LoVo (cell line): Measurements from ENCODE around the gene NODAL.
"Not testable (repeated sequence)": the region's sequence is repeated elsewhere in the genome, so short reads cannot be mapped to it uniquely, and the experiment has no call there.

Source experiments
- DNase-seq: peaks from one replicate; pipeline ENCODE4 v3.0.0-alpha.2; 2016; ENCODE audit warnings: low spot score

Gene NODAL

DNA sequence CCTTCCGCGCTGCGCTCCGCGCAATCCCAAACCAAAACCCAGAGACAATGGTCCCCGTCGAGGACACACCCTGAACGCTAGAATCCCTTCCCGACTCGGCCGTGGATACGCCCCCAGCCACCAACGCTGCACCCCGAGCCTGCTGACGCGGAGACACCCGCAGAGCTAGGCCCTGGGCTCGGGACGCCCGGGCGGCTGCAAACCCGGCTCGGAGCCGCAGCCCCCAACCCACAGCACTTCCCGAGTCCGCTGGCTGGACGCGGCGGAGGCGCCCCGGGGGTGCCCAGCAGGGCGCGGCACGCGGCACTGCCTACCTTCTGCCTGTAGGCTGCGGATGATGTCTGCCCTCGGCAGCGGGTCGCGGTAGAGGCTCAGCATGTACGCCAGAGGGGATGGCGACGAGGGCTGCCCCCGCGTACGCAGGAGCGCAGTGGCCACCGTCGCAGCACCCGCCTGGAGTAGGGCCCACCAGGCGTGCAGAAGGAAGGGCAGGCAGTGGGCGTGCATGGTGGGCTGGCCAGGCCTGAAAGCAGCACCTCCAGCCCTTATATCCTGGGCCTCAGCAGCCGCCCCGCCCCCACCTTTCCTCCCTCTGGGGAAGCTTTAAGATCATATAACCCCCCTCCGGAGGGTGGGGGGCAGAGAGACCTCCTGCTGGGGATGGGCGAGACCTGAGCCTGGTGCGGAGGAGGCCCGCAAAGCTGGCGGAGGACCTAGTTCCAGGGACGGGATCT lies at the start of gene NODAL:
Gene NODAL (minus strand): TSS at position 521 of the 734 bp plus-strand sequence. CDS start 14 bp downstream, at position 507.
- DNase-seq: no peak

DNA sequence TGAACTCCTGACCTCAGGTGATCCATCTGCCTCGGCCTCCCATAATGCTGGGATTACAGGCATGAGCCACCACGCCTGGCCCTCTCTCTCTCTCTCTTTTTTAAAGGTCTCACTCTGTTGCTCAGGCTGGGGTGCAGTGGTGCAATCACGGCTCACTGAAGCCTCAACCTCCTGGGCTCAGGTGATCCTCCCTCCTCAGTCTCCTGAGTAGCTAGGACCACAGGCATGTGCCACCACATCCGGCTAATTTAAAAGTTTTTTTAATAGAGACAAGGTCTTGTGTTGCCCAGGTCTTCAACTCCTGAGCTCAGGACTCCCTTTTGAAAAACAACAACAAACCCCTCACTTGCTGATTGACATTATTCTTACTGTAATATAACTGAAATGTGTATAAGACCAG lies 48.7 kb upstream of the NODAL start:
- no peak for DNase-seq

DNA sequence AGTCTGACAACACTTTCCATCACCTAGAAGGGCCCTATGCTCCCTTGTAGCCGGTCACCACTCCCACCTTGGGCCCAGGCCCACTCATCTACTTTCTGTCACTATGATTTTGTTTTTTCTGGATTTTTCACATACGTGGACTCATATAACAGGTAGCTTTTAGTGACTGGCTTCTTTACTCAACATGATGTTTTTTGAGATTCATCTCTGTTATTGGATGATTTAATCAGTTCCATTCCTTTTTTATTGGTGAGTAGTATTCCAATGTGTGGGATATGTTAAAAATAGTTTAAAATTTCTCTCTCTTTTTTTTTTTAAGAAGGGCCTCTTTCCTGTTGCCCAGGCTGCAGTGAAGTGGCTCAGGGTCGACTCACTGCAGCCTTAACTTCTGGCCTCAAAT lies 46.3 kb upstream of the NODAL start:
- no peak for DNase-seq

DNA sequence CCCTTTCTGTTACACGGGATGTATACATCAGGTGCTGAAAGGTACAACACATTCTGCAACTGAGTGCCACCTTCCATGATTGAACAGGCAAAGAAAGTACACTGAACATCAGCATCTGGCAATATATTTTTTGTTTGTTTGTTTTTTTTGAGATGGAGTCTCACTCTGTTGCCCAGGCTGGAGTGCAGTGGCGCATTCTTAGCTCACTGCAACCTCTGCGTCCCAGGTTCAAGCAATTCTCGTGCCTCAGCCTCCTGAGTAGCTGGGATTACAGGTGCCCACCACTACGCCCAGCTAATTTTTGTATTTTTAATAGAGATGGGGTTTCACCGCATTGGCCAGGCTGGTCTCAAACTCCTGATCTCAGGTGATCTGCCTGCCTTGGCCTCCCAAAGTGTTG lies 42.4 kb upstream of the NODAL start:
- not testable (repeated sequence) for DNase-seq

DNA sequence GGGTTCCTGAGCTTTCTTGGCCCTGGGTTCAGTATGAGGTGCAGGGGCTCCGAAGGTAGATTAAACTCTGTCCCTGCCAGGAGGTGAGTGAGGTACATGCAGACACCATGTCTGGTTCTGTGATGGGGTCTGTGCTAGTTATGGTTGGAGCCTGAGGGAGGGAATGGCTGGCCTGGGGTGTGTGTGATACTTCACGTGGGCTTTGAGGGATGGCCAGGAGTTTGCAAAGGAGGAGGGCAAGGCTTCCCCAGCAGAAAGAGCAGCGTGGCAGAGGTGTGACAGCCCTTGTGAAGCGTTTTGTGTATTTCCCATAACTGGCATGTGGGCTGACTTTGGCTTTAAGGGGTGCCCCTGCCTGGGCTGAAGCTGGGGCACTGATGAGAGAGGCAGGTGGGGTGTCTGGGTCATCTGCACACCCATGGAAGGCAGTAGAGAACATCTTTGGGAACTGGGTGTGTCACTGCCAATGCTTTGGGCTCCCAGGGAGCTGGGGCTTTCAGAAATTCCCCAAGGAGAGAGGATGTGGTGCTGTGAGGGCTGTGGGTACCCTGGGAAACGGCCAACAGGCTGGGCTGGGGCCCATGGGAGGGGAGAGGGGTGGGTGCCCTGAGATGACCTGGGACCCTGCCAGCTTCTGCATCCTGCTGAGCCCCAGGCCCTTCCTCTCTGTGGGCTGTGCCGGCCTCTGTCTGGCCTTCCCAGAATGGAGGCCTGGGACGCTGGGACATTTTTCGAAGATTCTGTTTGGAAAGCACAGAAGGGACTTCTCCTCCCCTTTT lies 41.7 kb upstream of the NODAL start:
- DNase-seq: no peak

DNA sequence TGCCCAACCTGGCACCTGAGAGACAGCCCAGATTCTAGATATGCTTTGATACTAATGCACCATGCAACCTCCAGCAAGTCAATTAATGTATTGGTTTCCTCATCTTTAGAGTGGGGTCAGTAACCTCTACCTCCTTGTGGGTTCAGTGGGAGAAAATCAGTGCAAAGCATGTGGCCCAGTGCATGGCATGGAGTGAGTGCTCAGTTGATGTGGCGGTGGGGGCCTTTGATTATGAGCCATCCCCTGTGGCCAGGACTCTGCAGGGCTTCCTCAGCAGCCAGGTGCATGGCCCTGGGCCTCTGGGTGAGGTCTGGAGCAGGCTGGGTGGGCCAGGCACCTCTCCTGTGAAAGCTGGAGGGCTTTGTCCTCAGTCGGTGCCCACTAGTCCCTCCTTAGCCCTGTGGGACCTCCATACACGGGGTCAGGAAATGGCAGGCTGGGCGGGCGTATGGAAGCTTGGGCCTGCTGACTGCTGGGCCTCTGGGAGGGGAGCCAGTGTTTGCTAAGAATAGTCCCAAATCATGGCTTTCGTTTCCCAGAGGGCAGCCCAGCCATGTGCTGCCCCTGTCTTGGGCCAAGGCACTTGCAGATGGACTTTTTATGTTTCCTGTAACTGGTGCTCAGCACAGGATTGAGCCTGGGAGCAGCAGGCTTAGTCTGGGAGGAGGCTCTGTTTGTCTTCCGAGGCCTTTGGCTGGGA lies 40.5 kb upstream of the NODAL start:
- DNase-seq: no peak

DNA sequence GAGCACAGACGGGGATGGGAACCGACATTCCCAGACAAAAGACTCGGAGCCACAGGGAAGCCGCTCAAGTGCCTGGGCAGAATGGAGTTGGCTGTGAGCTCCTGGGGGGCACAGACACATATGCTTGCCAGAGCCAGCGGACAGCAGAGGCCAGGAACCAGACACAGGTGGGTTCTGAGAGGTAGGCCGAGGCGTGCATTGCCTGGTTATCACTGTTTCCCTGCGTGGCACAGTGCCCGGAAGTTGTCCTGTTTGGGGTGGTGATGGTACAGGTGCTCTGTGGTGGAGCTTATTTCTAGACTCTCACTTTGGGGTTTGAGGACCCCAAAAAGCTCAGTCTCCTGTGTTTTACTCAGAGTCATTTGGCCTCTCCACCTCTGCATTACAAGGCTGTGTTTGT lies 39.6 kb upstream of the NODAL start:
- DNase-seq: no peak

DNA sequence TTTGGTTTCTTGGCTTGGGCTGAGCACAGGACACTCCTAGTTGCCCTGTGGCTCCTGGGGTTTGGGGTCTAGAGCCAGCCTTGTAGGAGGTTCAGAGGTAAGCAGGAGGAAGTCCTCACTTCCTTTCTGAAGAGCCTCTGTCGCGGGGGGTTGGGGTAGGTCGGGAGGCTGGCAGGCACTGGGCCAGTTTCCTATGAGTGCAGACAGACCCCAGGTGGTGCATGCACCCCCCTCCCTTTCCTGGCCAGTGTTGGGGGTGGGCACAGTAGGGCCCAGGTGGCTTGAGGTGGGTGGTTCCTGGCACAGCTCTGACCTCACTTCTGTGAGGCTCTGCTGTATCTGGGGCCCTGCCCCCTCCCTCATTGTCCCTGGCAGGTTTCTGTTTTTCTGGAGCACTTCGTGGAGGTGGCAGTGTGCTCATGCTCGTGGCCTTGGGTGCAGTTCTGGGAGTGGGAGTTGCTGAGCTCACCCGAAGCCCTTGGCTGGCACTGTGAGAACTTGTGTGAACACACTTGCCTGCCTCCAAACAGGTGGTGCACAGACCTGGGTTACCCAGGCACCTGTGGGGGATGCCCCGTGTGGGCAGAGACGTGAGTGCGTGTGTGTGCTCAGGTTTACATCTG lies 38.9 kb upstream of the NODAL start:
- DNase-seq: no peak

DNA sequence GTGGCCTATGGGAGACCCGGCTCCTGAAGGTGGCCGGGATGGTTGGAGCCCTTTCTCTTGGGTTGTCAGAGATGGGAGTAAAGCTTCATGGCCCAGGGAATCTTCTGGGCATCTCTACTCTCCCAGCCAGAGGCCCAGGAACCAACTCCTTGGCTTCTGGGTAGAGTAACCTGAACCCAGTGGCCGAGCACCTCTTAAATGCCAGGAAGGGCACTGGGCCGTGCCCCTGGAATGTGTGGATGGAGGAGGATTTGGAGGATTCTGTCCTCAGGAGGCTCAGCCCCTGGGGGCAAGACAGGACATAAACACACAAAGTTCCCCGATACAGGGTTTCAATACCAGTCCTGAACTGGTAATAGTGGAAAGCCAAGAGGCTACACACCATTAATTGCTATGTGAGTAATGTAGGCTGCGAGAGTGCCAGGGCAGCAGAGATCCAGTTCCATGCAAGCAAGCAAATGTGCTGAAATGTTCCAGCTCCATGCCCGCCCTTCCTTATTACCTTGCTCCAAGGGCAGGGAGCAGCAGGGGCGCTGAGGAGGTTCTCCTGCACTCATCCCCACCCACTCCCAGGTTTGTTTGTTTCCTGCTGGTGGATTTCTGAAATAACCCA lies 38.3 kb upstream of the NODAL start:
- no peak for DNase-seq

DNA sequence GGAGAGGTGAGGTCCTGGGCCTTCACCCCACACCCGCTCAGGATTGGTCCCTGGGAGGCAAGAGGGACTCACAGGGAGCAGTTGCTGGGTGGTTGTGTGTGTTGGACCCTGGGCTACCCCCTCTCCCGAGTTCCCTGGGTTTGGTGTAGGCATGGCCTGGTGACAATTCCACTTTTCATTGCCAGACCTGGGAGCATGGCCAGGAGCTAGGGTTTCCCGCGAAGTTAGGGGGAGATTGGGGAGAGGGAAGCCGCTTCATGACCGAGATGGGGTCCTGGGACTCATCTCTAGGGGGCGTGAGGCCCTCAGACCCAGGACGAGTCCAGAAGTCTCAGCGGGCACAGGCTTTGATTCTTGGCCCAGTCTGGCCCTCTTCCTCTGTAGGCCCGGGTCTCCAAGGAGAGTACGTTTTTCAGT lies 37.7 kb upstream of the NODAL start:
- no peak for DNase-seq

DNA sequence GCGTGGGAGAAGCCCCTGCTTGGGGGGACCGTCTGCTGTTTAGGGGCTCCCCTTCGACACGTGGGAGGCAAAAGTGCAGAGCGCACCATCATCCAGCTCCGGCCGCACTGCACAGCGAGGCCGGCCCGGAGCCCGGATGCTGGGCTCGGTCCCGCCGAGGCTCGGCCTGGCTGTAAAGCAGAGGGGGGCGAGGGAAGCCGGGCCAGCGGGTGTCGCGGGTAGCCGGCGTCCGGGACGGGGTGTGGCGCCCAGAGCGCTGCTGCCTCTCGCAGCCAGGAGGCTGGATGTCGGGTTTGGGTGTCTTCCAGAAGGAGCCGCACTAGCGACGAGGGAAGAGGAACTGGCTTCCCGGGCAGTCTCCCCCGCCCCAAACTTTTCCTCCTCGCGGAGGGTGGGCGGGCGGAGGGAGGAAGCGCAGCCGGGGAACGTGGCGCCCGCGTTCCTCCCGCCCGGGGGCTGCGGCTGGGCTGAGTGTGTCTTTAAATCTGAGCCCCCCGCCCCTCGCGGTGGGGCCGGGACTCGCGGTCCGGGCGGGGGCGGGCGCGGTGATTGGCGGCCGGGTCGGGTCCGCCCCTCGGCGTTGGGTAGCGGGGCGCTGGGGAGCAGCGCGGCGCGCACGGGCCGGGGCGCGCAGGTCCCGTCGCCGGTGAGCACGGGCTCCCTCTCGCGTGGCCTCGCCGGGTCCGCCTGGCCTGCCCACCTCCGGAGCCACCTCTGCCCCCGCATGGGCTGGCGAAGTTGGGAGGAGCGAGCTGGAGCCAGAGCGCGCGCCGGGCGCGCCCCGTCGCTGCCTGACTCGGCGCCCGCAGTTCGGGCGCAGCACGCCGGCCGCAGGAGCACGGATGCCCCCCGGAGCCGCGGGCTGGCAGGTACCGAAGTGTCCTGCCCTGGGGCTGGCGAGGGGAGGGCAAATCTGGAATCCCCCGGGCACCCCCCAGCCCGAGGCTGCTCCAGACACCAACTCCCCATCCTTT lies 37.0 kb upstream of the NODAL start, which contains the start of gene PALD1:
Gene PALD1 (plus strand): TSS at position 577 of the 974 bp plus-strand sequence. CDS start 47,185 bp downstream, outside the sequence.
- peak; percentile 68 for DNase-seq

DNA sequence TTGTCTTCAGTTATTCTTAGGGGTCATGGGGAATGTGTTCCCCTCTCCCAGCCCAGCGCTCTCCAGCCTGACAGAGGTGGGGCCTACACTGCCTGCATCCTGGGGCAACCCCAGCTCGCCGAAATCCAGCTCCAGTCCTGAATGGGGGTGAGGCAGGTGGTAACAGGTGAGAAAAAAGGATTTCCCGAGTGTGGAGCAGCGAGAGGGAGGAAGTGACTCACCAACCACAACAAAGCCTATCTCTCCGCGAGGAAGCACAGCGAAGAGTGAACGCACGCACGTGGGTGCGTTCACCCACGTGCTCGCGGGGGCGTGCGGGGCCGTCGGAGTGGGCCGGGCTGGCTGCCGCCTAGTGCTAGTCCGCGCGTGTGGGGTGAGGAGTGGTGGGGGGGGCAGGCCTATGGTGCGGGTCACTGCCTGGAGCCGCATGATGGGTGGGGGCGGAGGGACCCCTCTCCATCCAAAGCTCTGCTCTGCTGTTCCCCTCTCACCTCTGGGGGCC lies 36.2 kb upstream of the NODAL start:
- DNase-seq: peak; percentile 84

DNA sequence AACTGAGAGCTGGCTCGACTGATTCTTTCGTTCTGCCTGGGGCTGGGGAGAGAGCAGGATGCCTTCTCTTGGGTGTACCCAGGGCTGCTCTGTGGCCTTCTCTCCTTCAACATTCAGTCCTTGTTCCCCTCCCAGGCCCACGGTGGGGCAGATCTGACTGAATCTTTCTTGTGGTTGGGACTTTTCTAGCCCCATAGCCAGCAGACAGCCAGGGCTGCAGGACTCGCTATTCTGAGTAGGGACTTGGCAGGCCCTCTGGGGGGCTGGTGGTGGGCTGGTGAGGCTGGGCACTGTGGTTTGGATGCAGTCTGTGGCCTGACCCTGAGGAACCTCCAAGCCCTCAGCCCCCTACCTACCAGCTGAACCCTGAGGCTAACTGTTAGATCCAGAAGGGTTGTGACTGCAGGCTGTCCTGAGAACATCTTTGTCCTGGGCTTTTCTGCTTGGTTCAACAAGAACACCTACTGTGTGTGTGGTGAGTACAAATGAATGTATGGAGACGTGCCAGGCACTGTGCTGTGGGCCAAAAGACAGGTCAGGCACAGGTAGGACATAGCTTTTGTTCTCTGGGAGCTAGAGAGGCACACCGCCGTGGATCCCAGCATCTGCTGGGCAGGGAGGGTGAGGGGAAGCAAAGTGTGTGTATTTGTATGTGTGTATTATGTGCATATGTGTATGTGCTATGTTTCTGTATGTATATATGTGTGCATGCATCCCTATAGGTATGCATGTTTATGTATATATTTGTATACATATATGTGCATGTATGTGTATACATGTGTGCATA lies 35.0 kb upstream of the NODAL start:
- DNase-seq: no peak

DNA sequence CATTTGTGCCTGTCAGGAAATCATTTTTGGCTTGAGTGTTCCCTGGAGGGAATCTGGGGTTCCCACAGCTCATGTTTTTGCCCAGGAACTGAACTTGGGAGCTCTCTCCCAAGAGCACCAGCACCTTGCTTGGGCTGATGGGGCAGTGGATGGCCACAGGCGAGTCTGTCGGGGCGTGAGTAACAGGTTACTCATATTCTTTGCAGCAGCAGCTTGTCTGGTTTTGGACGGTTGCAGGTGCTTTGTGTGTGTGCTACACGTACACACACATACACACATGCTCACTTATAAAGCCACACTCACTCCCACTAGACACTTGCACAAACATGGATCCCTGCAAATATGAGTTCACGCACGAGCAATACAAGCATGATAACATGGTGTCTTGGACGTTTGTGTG lies 34.2 kb upstream of the NODAL start:
- no peak for DNase-seq

DNA sequence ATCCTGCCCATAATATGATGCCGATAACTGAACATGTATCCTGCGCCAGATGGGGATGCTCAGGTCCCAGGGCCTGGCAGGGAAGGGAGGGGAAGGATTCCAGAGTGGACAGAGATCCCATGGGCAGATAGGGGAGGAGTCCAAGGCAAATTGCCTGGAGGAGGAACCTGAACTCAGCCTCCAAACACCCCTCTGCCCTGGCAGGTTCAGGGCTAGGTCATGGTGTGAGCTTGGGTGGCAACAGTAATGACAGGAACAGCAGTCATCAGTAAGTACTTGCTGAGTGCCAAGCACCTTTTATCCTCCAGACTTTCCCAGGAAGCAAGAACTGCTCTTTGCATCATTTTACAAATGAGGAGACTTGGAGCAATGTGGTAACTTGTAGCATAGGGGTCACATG lies 33.3 kb upstream of the NODAL start:
- no peak for DNase-seq

DNA sequence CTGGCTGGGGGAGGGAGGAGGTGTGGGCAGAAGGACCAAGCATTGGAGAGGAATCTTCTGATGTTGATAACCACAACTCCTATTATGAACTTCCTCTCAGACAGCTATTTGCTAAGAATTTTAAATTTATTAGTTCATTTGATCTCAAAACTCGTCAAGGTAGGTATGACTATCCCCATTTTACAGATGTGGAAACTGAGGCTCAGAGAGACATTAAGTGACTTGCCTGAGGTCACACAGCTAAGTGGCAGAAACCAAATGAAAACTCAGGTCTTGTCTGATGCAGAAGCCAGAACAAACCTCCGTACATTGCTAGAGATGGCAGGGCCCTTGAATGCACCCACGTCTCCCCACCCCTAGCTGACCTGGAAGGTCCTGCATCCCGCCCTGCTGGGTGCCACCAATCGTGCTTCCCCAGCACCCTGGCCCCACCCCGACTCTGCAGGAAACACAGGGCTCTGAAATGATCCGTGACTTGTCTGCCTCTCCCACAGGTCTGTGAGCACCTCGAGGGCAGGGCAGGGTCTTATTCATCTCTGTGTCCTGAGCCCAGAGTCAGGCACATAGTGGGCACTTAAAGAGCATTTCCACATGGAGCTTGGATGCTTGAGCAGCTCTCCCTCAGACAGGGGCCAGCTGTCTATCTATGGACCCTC lies 31.4 kb upstream of the NODAL start:
- no peak for DNase-seq

DNA sequence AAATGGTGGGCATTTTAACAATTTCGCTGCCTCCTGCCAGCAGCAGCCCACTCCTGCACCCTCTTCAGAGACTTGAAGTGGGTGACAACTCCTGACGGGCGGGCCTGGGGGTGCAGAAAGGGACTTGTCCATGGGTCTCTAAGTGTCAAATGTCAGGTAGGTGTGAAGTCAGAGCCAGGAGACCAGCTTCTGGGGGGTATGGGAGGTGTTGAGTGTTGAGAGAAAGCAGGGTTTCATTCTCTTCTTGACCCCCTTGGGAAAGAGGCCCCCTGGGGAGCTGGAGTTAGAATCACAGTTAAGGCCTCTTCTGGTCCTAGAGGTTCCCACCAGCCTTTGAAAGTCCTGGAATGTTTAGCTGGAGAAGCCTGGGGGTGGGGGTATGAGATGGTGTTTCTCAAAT lies 25.5 kb upstream of the NODAL start:
- DNase-seq: no peak

DNA sequence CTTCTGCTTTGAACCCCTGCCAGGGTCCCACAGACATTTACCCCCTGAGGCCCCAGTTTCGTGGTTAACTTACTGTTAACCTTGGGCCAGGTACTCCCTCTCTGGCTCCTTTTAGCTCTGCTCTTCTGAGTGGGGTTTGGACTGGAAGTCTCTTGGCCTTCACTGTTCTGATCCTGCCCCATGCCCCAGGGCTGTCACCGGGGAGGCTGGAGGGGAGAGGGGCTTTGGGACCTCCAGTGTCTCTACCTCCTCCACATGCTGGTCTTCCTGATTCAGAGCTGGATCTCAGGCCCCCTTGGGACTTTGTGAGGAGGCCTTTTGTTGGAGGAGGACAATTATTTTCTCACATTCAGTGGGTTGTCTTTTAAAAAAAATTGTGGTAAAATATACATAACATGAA lies 24.4 kb upstream of the NODAL start:
- no peak for DNase-seq

DNA sequence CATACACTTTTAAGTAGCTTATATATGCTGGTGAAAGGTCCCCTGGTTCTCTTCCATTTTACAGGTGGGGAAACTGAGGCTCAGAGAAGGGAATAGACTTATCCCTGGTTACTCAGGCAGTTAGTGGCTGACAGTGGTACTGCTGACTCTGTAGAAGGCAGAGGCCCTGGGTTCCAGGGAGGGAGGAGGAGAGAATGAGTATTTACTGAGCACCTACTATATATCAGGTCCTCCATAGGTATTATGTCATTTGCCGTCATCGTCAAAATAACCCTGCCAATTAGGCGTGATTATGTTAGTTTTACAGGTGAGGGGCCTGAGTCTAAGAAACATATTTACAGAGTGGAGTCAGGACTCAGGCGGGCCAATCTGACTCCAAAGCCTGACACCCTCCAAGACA lies 23.8 kb upstream of the NODAL start:
- no peak for DNase-seq
